Keratinocyte (primary cell): ENCODE results near the gene CAPN5. TPM values are rescaled to one million over a fixed set of nuclear protein-coding genes. Genes with fewer than 3 reads are reported as not detected.

Experiments used
- DNase-seq: peaks from one replicate; pipeline ENCODE4 v3.0.0-alpha.2; 2011; ENCODE audit warnings: low read depth, missing footprints, low spot score
- FAIRE-seq: peaks from 2 replicates; lab custom pipeline; 2011; peaks lifted over from hg19 to GRCh38; lab: Jason Lieb, UNC
- H2AFZ ChIP-seq: 2 replicates; pipeline ENCODE4 v1.6.0; 2012; ENCODE audit warnings: low read length, control low read depth, inconsistent platforms; ENCODE audit not compliant: control insufficient read depth
- H3K27ac ChIP-seq: 2 replicates; pipeline ENCODE4 v1.5.1; 2011; ENCODE audit warnings: low read length; ENCODE audit not compliant: control insufficient read depth, insufficient read depth
- H3K27me3 ChIP-seq: 3 replicates; pipeline ENCODE4 v1.6.0; 2011; ENCODE audit warnings: low read length; ENCODE audit not compliant: control insufficient read depth, insufficient read depth; ENCODE audit errors: extremely low read depth
- H3K36me3 ChIP-seq, 2 experiments: 2 replicates in 1 of 2; 3 replicates in 1 of 2; pipeline ENCODE4 v1.5.1; 2011; ENCODE audit warnings: low read length in 2 of 2, mild to moderate bottlenecking in 1 of 2; ENCODE audit not compliant: control insufficient read depth in 2 of 2, insufficient read depth in 2 of 2; ENCODE audit errors: extremely low read depth in 1 of 2
- H3K4me1 ChIP-seq: 3 replicates; pipeline ENCODE4 v1.5.1; 2011; ENCODE audit warnings: low read length; ENCODE audit not compliant: control insufficient read depth, insufficient read depth; ENCODE audit errors: extremely low read depth
- H3K4me2 ChIP-seq: 3 replicates; pipeline ENCODE4 v1.6.0; 2011; ENCODE audit warnings: low read depth, low read length; ENCODE audit not compliant: control insufficient read depth, insufficient read depth; ENCODE audit errors: extremely low read depth
- H3K4me3 ChIP-seq, 3 experiments: fragments of 200-600 bp in 1 of 3; sonication (generic) in 1 of 3; 2 replicates in 2 of 3; 3 replicates in 1 of 3; pipeline ENCODE4 v1.5.1; 2011 to 2016; ENCODE audit warnings: low read length in 3 of 3, mild to moderate bottlenecking in 3 of 3, control low read depth in 2 of 3, inconsistent platforms in 1 of 3, low read depth in 1 of 3, mixed read lengths in 1 of 3, mixed run types in 1 of 3, moderate library complexity in 1 of 3; ENCODE audit not compliant: control insufficient read depth in 2 of 3, insufficient read depth in 2 of 3; ENCODE audit errors: extremely low read depth in 1 of 3
- H3K79me2 ChIP-seq: 2 replicates; pipeline ENCODE4 v1.6.0; 2012; ENCODE audit warnings: low read length; ENCODE audit not compliant: control insufficient read depth, insufficient read depth
- H3K9ac ChIP-seq: 3 replicates; pipeline ENCODE4 v1.6.0; 2011; ENCODE audit warnings: low read length; ENCODE audit not compliant: control insufficient read depth, insufficient read depth; ENCODE audit errors: extremely low read depth
- H3K9me1 ChIP-seq: 3 replicates; pipeline ENCODE4 v1.6.0; 2011; ENCODE audit warnings: low read length; ENCODE audit not compliant: control insufficient read depth, insufficient read depth; ENCODE audit errors: extremely low read depth
- H3K9me3 ChIP-seq: 2 replicates; pipeline ENCODE4 v1.5.1; 2012; ENCODE audit warnings: low read depth, low read length; ENCODE audit not compliant: control insufficient read depth
- H4K20me1 ChIP-seq: 3 replicates; pipeline ENCODE4 v1.6.0; 2011; ENCODE audit warnings: low read length; ENCODE audit not compliant: control insufficient read depth, insufficient read depth; ENCODE audit errors: extremely low read depth
- CTCF ChIP-seq, 3 experiments: IDR thresholded peaks in 1 of 3; conservative IDR thresholded peaks in 1 of 3; optimal IDR thresholded peaks in 1 of 3; 2 replicates in 2 of 3; 3 replicates in 1 of 3; pipeline versions ENCODE3 to v1.5.1; 2011; ENCODE audit warnings: low read length in 3 of 3, mild to moderate bottlenecking in 3 of 3, moderate library complexity in 2 of 3, control low read depth in 1 of 3, inconsistent platforms in 1 of 3; ENCODE audit not compliant: insufficient read depth in 2 of 3; ENCODE audit errors: extremely low read depth in 1 of 3
- EZH2 ChIP-seq: IDR thresholded peaks from one replicate; pipeline ENCODE4 v1.6.1; 2012; ENCODE audit warnings: inconsistent platforms, mild to moderate bottlenecking, low read length, moderate library complexity
- dilution Hi-C: fragments of 300-500 bp; cut with MboI; formaldehyde crosslinking; loops from one replicate; pipeline ENCODE4 v1.7.0; 2020; ENCODE audit warnings: low sequenced_read_pairs; ENCODE audit not compliant: extremely low pct_ligation_motif_present
- polyA plus RNA-seq, 5 experiments: library from polyadenylated mRNA; depleted of rRNA in 3 of 5; stranded (reverse) in 3 of 5; stranded (forward) in 1 of 5; unstranded in 1 of 5; fragments of >200 nt; gene quantifications; 1 replicate in 1 of 5; 2 replicates in 3 of 5; 3 replicates in 1 of 5; pipeline versions ENCODE4 v1.2.1 to v1.2.3, GENCODE V29; 2011 to 2012; ENCODE audit warnings: missing spikeins in 2 of 5, low read depth in 1 of 5, low replicate concordance in 1 of 5

Gene CAPN5
- polyA plus RNA-seq, 1 donor (not counting 4 experiments of a cell fraction or from before 2014, with no cell fraction given) = 1.2 TPM

GRCh38 chr11:77069969-77070582 lies 3.3 kb downstream of the CAPN5 start:
- DNase-seq (no peak), FAIRE-seq (no peak)
- H3K9me3 ChIP-seq = no peaks in the 10 kb centered on the region
- H3K9ac ChIP-seq = no peak overlapping the region
- H3K27ac ChIP-seq = no peak overlapping the region
- H3K9me1 ChIP-seq = peaks cover 2% of the 10 kb centered on the region
- H3K4me2 ChIP-seq = no peak overlapping the region
- no peaks in the 10 kb centered on the region for H4K20me1 ChIP-seq
- no peak overlapping the region for H3K4me3 ChIP-seq
- no peaks in the 10 kb centered on the region for H3K36me3 ChIP-seq
- H3K27me3 ChIP-seq = peaks cover 23% of the 10 kb centered on the region
- no peak overlapping the region for H2AFZ ChIP-seq
- TF ChIP-seq CTCF (optimal IDR thresholded peaks at IDR 0.05 in 1 of 3, IDR thresholded peaks at IDR 0.05 in 1 of 3, conservative IDR thresholded peaks at IDR 0.05 in 1 of 3; ENCODE audit: extremely low read depth in 1 of 3, insufficient read depth in 2 of 3, low read length in 3 of 3) = no peak
- TF ChIP-seq EZH2 = no peak
- H3K79me2 ChIP-seq = no peaks in the 10 kb centered on the region
- dilution Hi-C loops = no loop called here
- H3K4me1 ChIP-seq = peaks cover 12% of the 10 kb centered on the region

- H3K9me3 ChIP-seq = no peaks in the 10 kb centered on the region
- dilution Hi-C loops = no loop called here
- H3K36me3 ChIP-seq = no peaks in the 10 kb centered on the region
- no peak overlapping the region for H3K9ac ChIP-seq
- no peak for FAIRE-seq
- no peak overlapping the region for H3K4me2 ChIP-seq
- no peaks in the 10 kb centered on the region for H3K9me1 ChIP-seq
- H3K27ac ChIP-seq = no peak overlapping the region
- no peak overlapping the region for H2AFZ ChIP-seq
- peaks cover 23% of the 10 kb centered on the region for H3K27me3 ChIP-seq
- no peak overlapping the region for H3K4me3 ChIP-seq
- H4K20me1 ChIP-seq = no peaks in the 10 kb centered on the region
- peaks cover 7% of the 10 kb centered on the region for H3K4me1 ChIP-seq
- TF ChIP-seq CTCF (optimal IDR thresholded peaks at IDR 0.05 in 1 of 3, IDR thresholded peaks at IDR 0.05 in 1 of 3, conservative IDR thresholded peaks at IDR 0.05 in 1 of 3; ENCODE audit: extremely low read depth in 1 of 3, insufficient read depth in 2 of 3, low read length in 3 of 3) (no peak), EZH2 (no peak)
- DNase-seq = no peak
- H3K79me2 ChIP-seq = no peaks in the 10 kb centered on the region
These were observed 4.3 kb downstream of the CAPN5 start for GRCh38 chr11:77071077-77071476.
